Measurements from ENCODE around the gene BID. TPM values are rescaled to one million over a fixed set of nuclear protein-coding genes. Genes with fewer than 3 reads are reported as not detected.

BID gene
- total RNA-seq, 6 experiments from 2014 or later: 48.7 to 61.0 (median 50.6) TPM

DNA sequence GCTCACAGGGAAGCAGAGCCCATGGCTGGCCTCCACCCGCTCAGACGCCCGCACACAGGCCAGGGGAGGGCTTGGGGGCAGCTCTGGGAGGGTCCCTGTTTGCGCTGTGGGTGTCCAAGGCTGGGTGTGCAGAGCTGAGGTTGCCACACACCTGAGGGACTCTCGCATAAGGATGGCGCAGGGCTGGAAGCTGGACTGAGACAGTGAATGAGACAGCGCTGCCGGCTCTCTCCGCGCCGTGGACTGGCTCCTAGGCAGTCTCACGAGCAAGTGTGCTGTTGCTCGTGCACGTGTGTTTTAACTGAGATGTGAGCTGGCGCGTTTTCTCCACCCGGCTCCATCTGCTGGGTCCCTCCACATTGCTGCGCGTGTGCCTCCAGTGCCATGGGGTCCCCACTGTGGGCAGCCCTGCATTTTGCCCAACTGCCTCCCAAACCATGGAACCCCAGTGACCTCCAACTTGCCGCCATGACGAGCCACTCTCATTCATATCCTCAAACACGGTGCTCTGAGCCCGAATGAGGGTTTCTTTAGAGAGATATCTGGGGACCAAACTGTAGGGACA is 4.2 kb upstream of the BID start:
- Mint-ChIP-seq H3K27ac (no peak overlapping the region), H3K4me3 (no peak overlapping the region), H3K27me3 (ENCODE audit: insufficient read depth) (peaks cover 14% of the 10 kb centered on the region), H3K4me1 (ENCODE audit: low read depth) (peaks cover 7% of the 10 kb centered on the region), H3K36me3 (ENCODE audit: low read depth) (no peaks in the 10 kb centered on the region), H3K9me3 (no peaks in the 10 kb centered on the region)
- no peak for DNase-seq
- TF ChIP-seq, protein P1, sequence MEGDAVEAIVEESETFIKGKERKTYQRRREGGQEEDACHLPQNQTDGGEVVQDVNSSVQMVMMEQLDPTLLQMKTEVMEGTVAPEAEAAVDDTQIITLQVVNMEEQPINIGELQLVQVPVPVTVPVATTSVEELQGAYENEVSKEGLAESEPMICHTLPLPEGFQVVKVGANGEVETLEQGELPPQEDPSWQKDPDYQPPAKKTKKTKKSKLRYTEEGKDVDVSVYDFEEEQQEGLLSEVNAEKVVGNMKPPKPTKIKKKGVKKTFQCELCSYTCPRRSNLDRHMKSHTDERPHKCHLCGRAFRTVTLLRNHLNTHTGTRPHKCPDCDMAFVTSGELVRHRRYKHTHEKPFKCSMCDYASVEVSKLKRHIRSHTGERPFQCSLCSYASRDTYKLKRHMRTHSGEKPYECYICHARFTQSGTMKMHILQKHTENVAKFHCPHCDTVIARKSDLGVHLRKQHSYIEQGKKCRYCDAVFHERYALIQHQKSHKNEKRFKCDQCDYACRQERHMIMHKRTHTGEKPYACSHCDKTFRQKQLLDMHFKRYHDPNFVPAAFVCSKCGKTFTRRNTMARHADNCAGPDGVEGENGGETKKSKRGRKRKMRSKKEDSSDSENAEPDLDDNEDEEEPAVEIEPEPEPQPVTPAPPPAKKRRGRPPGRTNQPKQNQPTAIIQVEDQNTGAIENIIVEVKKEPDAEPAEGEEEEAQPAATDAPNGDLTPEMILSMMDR (IDR thresholded peaks at IDR 0.05): no peak

DNA sequence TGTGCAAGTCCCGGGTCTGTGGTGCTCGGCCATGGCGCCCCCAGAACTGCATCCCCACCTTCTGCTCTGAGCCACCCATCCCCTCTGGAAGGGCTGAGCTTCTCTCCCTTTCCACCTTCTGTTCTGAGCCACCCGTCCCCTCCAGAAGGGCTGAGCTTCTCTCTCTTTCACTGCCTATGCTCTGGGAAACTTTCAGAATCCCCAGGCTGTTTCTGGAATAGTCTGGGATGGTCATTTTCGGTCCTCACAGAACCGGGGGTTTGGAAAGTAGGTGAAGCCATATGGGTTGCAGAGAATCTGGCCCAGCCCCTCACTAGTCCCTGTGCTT is 3.4 kb upstream of the BID start:
- no peak for DNase-seq
- peaks cover 15% of the 10 kb centered on the region for H3K4me1 Mint-ChIP-seq (ENCODE audit: low read depth)
- no peak overlapping the region for H3K27ac Mint-ChIP-seq

DNA sequence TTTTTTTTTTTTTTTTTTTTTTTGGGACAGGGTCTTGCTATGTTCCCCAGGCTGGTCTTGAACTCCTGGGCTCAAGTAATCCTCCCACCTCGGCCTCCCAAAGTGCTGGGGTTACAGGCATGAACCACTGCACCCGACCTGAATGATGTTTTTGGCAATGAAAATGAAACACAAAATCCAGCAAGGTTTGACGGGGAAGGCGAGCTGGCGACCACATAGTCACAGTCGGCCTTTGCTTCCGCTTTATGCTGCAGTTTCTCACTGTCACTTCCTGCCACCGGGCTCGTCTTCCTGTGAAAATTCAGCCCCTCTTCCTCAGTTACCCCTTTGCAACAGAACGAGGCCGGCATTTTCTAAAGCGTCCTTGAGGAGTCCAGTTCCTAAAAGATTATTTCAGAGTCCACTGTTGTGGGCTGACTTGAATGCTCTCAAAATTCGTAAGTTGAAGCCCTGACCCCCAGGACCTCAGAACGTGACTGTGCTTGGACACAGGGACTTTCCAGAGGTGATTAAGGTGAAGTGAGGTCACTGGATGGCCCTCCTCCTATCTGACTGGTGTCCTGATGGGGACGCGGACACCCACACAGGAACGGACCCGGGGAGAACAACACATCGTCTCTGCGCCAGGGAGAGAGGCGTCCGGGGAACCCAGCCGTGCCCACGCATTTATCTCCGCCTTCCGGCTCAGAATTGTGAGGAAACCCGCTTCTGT is 2.9 kb upstream of the BID start:
- Mint-ChIP-seq H3K27me3 (ENCODE audit: insufficient read depth) (peaks cover 14% of the 10 kb centered on the region), H3K9me3 (no peaks in the 10 kb centered on the region), H3K4me1 (ENCODE audit: low read depth) (peaks cover 20% of the 10 kb centered on the region), H3K36me3 (ENCODE audit: low read depth) (no peaks in the 10 kb centered on the region), H3K27ac (no peak overlapping the region), H3K4me3 (no peak overlapping the region)
- TF ChIP-seq, protein P1 (IDR thresholded peaks at IDR 0.05): no peak
- DNase-seq: no peak

More for the DNA sequence above, 3.4 kb upstream of the BID start:
- H3K36me3 Mint-ChIP-seq (ENCODE audit: low read depth): no peaks in the 10 kb centered on the region
- no peak overlapping the region for H3K4me3 Mint-ChIP-seq
- H3K9me3 Mint-ChIP-seq: no peaks in the 10 kb centered on the region
- peaks cover 14% of the 10 kb centered on the region for H3K27me3 Mint-ChIP-seq (ENCODE audit: insufficient read depth)
- TF ChIP-seq, protein P1 (IDR thresholded peaks at IDR 0.05): no peak

DNA sequence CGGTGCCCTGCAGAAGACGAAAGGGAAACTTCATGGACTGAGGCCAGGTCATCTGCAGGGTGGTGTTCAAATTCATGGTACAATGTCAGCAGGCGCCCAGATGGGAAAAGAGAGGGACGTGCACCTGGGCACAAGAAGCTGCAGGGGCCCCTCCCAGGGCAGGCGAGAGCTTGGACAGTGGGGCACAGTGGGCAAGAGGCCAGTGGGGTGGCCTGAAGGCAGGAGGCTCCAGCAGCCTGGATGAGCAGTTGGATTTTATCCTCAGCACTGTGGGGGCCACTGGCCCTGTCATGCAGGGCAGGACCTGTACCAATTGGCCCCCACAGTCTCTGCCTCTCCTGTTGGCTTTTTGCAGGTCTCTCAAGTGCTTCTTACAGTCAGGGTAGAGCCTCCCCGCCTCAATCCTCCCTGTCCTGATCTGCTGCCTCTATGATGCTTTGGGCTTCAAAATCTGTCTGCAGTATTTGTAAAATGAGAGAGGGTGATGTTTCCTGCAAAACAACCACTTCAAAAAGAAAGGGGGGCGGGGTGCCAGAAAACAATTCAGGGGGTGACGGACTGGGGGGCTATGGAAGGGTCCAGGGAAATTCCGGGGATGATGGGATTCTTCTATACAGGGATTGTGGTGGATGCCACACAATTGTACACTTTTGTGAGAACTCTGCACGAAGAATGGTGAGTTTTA is 1.7 kb upstream of the BID start:
- TF ChIP-seq, protein P1 (IDR thresholded peaks at IDR 0.05): no peak

DNA sequence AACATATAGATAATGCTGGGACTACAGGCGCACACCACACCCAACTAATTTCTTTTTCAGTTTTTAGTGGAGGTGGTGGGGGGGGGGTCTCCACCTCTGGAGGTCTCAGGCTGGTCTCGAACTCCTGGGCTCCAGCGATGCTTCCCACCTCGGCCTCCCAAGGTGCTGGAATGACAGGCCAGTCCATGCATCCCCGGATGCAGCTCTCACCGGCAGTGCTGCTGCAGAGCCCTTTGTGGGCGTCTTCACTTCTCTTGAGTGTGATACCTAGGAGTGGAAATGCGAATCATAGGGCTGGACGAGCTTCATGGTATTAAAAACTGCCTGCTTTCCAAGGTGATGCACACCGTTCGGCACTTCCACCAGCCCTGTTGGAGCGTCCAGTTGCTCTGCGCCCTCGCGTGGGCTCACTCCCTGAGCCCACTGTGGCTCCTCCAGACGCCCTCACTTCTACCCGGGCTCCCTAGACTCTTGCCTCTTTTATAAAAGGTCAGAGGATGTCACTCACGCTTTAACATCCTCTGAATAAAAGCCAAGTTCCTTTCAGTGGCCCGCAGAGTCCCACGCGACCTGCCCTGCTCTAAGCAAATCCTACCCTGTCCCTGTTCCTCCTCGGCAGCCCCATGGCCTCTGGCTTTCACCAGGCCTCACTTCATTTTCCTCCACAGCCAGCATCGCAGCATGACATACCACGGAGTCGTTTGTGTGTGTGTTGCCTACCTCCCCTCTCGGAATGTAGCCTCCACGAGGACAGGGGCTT is 837 bp upstream of the BID start:
- Mint-ChIP-seq H3K27me3 (ENCODE audit: insufficient read depth) (peaks cover 13% of the 10 kb centered on the region), H3K9me3 (no peaks in the 10 kb centered on the region), H3K4me1 (ENCODE audit: low read depth) (peaks cover 17% of the 10 kb centered on the region), H3K4me3 (peak overlapping the region; percentile 67), H3K36me3 (ENCODE audit: low read depth) (no peaks in the 10 kb centered on the region), H3K27ac (no peak overlapping the region)
- TF ChIP-seq, protein P1 (IDR thresholded peaks at IDR 0.05): no peak
- no peak for DNase-seq

More for the DNA sequence above, 1.7 kb upstream of the BID start:
- Mint-ChIP-seq H3K4me3 (no peak overlapping the region), H3K4me1 (ENCODE audit: low read depth) (peaks cover 17% of the 10 kb centered on the region), H3K27me3 (ENCODE audit: insufficient read depth) (peaks cover 14% of the 10 kb centered on the region), H3K27ac (no peak overlapping the region), H3K9me3 (no peaks in the 10 kb centered on the region), H3K36me3 (ENCODE audit: low read depth) (no peaks in the 10 kb centered on the region)
- no peak for DNase-seq

Data from HFFc6 (cell line).